Neuronal stem cell (in vitro differentiated cells): ENCODE measurements around the gene FMN1.

Experiments
- DNase-seq: peaks from one replicate; pipeline ENCODE4 v3.0.0-alpha.2; 2013; ENCODE audit warnings: low spot score
- H2AFZ ChIP-seq: one replicate; pipeline ENCODE4 v1.6.1; 2013; ENCODE audit warnings: mild to moderate bottlenecking, low read length, inconsistent platforms
- H2AK5ac ChIP-seq: 2 replicates; pipeline ENCODE4 v1.6.1; 2013; ENCODE audit warnings: low read depth, mild to moderate bottlenecking, inconsistent platforms, low read length, moderate library complexity, mixed read lengths
- H2BK120ac ChIP-seq: 2 replicates; pipeline ENCODE4 v1.6.1; 2013; ENCODE audit warnings: low read depth, mild to moderate bottlenecking, inconsistent platforms, low read length, moderate library complexity, mixed read lengths
- H2BK12ac ChIP-seq: one replicate; pipeline ENCODE4 v1.6.1; 2013; ENCODE audit warnings: low read length, inconsistent platforms
- H2BK15ac ChIP-seq: 2 replicates; pipeline ENCODE4 v1.6.1; 2013; ENCODE audit warnings: mild to moderate bottlenecking, low read length, inconsistent platforms, mixed read lengths
- H2BK5ac ChIP-seq: one replicate; pipeline ENCODE4 v1.6.1; 2013; ENCODE audit warnings: inconsistent platforms, mild to moderate bottlenecking, low read length, moderate library complexity
- H3K14ac ChIP-seq: one replicate; pipeline ENCODE4 v1.6.1; 2013; ENCODE audit warnings: low read length, inconsistent platforms
- H3K18ac ChIP-seq: 2 replicates; pipeline ENCODE4 v1.6.1; 2013; ENCODE audit warnings: low read length, inconsistent platforms
- H3K23ac ChIP-seq: 2 replicates; pipeline ENCODE4 v1.6.1; 2013; ENCODE audit warnings: low read depth, mild to moderate bottlenecking, mixed read lengths, low read length, inconsistent platforms; ENCODE audit not compliant: poor library complexity
- H3K27ac ChIP-seq: replicated peaks from 3 replicates; pipeline ENCODE4 v1.5.1; 2013; ENCODE audit warnings: low read length, inconsistent platforms
- H3K27me3 ChIP-seq, 3 experiments: 2 replicates each; pipeline ENCODE4 v1.6.1; 2013; ENCODE audit warnings: low read length in 3 of 3, mild to moderate bottlenecking in 2 of 3, inconsistent platforms in 1 of 3, low read depth in 1 of 3, mixed read lengths in 1 of 3, moderate library complexity in 1 of 3; ENCODE audit not compliant: control insufficient read depth in 3 of 3, insufficient read depth in 3 of 3
- H3K36me3 ChIP-seq, 2 donors: replicated peaks in 1 of 2; 2 replicates each; pipeline ENCODE4 v1.6.1; 2013; ENCODE audit warnings: low read length in 2 of 2; ENCODE audit not compliant: control insufficient read depth in 2 of 2, insufficient read depth in 2 of 2
- H3K4ac ChIP-seq: 2 replicates; pipeline ENCODE4 v1.6.1; 2013; ENCODE audit warnings: inconsistent platforms, mild to moderate bottlenecking, low read length, moderate library complexity
- H3K4me1 ChIP-seq, 2 donors: 1 replicate in 1 of 2; 2 replicates in 1 of 2; pipeline ENCODE4 v1.6.1; 2013; ENCODE audit warnings: low read length in 2 of 2, low read depth in 1 of 2; ENCODE audit not compliant: control insufficient read depth in 2 of 2, insufficient read depth in 1 of 2
- H3K4me2 ChIP-seq: one replicate; pipeline ENCODE4 v1.6.1; 2013; ENCODE audit warnings: mild to moderate bottlenecking, low read length, inconsistent platforms; ENCODE audit not compliant: insufficient read depth, poor library complexity, severe bottlenecking
- H3K4me3 ChIP-seq, 2 donors: 2 replicates each; pipeline ENCODE4 v1.5.1; 2013; ENCODE audit warnings: low read length in 2 of 2, mild to moderate bottlenecking in 2 of 2, inconsistent platforms in 1 of 2, moderate library complexity in 1 of 2
- H3K79me1 ChIP-seq: one replicate; pipeline ENCODE4 v1.6.1; 2013; ENCODE audit warnings: low read depth, mild to moderate bottlenecking, inconsistent platforms, low read length, moderate library complexity
- H3K9ac ChIP-seq: one replicate; pipeline ENCODE4 v1.6.1; 2013; ENCODE audit warnings: mild to moderate bottlenecking, low read depth, low read length, inconsistent platforms; ENCODE audit not compliant: poor library complexity
- H3K9me3 ChIP-seq, 2 donors: replicated peaks in 1 of 2; 2 replicates each; pipeline versions ENCODE3 to v1.6.1; 2013; ENCODE audit warnings: low read length in 2 of 2, mild to moderate bottlenecking in 2 of 2, inconsistent platforms in 1 of 2, low read depth in 1 of 2, mixed read lengths in 1 of 2, moderate library complexity in 1 of 2; ENCODE audit not compliant: control insufficient read depth in 2 of 2, insufficient read depth in 1 of 2
- H4K8ac ChIP-seq: one replicate; pipeline ENCODE4 v1.6.1; 2013; ENCODE audit warnings: low read depth, mild to moderate bottlenecking, inconsistent platforms, low read length, moderate library complexity
- H4K91ac ChIP-seq: one replicate; pipeline ENCODE4 v1.6.1; 2013; ENCODE audit warnings: low read length, low read depth, mild to moderate bottlenecking, inconsistent platforms; ENCODE audit not compliant: poor library complexity
- WGBS, 2 donors: extraction: QIAGEN DNeasy Blood & Tissue Kit; methylation state at CpG; one replicate each; pipeline ENCODE4 v1.1.7; 2013; ENCODE audit warnings: missing lambda C conversion rate in 2 of 2, mixed read lengths in 1 of 2; ENCODE audit not compliant: insufficient read length in 2 of 2, insufficient replicate concordance in 1 of 2; ENCODE audit errors: extremely low coverage in 2 of 2; 5-methylcytosine and 5-hydroxymethylcytosine counted together

The FMN1 gene

DNA sequence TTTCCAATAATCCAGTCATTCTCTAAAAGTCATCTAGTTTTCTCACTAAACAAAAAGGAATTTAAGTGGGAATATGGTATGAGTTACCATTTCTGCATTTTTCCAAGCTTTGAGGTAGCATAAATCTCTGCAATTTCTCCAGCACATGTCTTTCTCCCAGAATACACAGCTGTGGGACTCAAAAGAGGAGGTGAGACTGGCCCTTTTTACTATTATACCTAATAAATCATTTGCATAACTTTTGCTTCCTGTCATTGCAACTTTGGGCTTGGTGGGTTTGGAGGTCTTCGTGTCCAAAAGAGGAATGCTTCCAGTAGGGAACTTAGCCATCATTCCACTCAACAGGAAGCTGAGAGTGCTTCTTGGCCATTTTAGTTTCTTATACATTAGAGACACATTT, 94.8 kb downstream of the FMN1 start:
- peaks cover 0 to 3% of the 10 kb centered on the region in 2 donors for H3K4me1 ChIP-seq
- no peak overlapping the region for H3K18ac ChIP-seq
- no peak overlapping the region for H2BK120ac ChIP-seq
- no peak overlapping the region for H3K4me2 ChIP-seq
- H3K4ac ChIP-seq: no peak overlapping the region
- no peak overlapping the region for H4K8ac ChIP-seq
- no peak overlapping the region for H4K91ac ChIP-seq
- H3K27ac ChIP-seq: no peak overlapping the region
- no peak for DNase-seq
- H2BK15ac ChIP-seq: no peak overlapping the region
- H3K9ac ChIP-seq: no peak overlapping the region
- no peak overlapping the region for H2AFZ ChIP-seq
- H3K14ac ChIP-seq: no peak overlapping the region
- no peak overlapping the region for H3K4me3 ChIP-seq
- no peak overlapping the region for H2BK5ac ChIP-seq
- H2BK12ac ChIP-seq: no peak overlapping the region
- no peak overlapping the region for H2AK5ac ChIP-seq
- no peak overlapping the region for H3K23ac ChIP-seq
- no peaks in the 10 kb centered on the region for H3K27me3 ChIP-seq
- H3K79me1 ChIP-seq: no peaks in the 10 kb centered on the region
- no peaks in the 10 kb centered on the region for H3K36me3 ChIP-seq
- no peaks in the 10 kb centered on the region for H3K9me3 ChIP-seq
- WGBS, 2 donors: no CpG with 5 or more reads among the region's 1 CpG

DNA sequence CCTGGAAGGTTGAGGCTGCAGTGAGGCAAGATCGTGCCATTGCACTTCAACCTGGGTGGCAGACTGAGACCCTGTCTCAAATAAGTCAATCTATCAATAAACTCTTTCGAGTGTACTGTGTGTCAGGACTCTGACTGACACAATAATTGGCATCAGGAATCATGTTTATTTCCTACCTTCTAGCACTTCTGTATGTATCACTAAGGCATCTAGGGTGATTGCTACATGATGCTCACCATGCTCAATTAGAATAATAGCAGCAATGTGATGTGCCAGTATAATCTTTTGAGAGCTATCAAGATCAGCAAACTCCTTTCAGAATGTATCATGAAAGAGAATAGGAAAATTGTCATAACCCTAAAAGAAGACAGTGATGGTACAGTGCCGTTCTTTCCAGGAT, 95.3 kb downstream of the FMN1 start:
- Histone ChIP-seq H2AFZ (no peak overlapping the region), H3K27me3 (no peaks in the 10 kb centered on the region), H3K18ac (no peak overlapping the region), H3K4me2 (no peak overlapping the region), H2BK12ac (no peak overlapping the region), H3K4ac (no peak overlapping the region), H4K8ac (no peak overlapping the region), H2BK5ac (no peak overlapping the region), H3K4me3 (no peak overlapping the region), H2AK5ac (no peak overlapping the region), H2BK120ac (no peak overlapping the region), H3K4me1 (peaks cover 0 to 3% of the 10 kb centered on the region in 2 donors), H3K14ac (no peak overlapping the region), H3K23ac (no peak overlapping the region), H3K9me3 (no peaks in the 10 kb centered on the region), H3K79me1 (no peaks in the 10 kb centered on the region), H3K9ac (no peak overlapping the region), H3K36me3 (no peaks in the 10 kb centered on the region), H2BK15ac (no peak overlapping the region), H4K91ac (no peak overlapping the region), H3K27ac (no peak overlapping the region)
- no peak for DNase-seq
- WGBS, 2 donors: no CpG with 5 or more reads among the region's 3 CpGs

DNA sequence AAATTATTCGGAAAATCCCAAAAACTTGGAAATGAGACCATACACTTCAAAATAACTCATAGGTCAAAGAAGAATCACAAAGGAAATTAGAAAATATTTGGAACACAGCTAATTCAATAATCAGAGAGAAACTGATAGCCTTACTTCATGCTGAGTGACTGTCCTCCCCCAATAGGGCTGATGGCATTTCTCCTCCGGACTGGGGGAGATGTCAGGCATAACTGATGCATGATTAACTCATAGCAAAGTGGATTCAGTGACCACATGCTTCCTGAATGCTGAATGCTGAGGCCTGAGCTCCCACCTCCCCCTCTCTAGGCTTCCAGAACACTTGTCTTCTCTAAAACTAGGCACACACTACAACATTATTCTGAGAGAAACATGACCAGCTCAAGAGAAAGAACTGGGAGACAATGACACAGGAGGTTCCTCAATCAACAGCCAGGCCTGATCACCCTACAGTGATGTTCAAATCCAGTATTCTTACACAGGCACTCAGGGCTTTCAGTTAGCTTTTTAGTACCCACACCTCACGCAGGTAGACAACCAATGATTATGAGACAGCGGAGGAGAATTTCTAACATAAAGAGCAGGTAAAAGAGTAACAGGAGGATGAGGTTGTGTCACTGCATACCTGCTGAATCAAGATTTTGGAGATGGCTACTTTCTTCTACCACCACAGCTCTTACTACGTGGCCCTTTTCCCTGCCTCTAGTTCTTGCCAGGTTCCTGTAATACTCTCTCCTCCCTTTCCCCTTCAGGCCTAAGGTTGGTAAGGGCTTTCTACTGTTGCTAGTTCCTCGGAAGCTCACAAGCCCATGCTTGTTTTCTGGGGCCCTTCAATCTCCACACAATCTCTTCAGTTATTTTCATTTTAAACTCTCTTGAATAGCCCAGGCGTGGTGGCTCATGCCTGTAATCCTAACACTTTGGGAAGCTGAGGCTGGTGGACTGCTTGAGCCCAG, 96.1 kb downstream of the FMN1 start:
- Histone ChIP-seq H2BK5ac (no peak overlapping the region), H3K4me1 (peaks cover 0 to 3% of the 10 kb centered on the region in 2 donors), H4K91ac (no peak overlapping the region), H3K4ac (no peak overlapping the region), H3K14ac (no peak overlapping the region), H2AK5ac (no peak overlapping the region), H3K23ac (no peak overlapping the region), H2AFZ (peak overlapping the region; percentile 43), H2BK15ac (no peak overlapping the region), H3K4me2 (no peak overlapping the region), H4K8ac (no peak overlapping the region), H3K79me1 (no peaks in the 10 kb centered on the region), H3K9me3 (no peaks in the 10 kb centered on the region), H2BK12ac (no peak overlapping the region), H3K18ac (no peak overlapping the region), H3K36me3 (no peaks in the 10 kb centered on the region), H3K4me3 (no peak overlapping the region), H3K9ac (no peak overlapping the region), H2BK120ac (no peak overlapping the region), H3K27ac (no peak overlapping the region), H3K27me3 (no peaks in the 10 kb centered on the region)
- WGBS, 2 donors: no CpG with 5 or more reads among the region's 7 CpGs
- no peak for DNase-seq

DNA sequence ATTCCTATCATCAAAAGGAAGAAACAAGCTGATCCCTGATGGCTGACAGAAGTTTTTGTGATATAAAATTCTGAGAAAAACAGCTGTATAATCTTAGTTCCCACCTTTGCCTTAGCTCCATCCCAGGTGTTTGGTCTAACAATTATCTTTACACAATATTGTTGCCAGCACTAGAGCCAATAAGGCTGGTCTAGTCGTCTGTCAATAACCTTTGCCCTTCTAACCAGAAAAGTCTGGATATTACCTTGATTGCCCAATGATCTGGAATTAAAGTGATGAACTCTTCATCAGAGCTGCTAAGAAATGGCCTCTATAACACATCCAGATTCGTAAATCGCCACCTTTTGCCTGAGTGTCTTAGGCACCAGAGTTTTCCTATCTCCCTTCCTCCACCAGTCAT, 98.4 kb downstream of the FMN1 start:
- H3K79me1 ChIP-seq: no peaks in the 10 kb centered on the region
- WGBS, 2 donors: no CpG with 5 or more reads among the region's 3 CpGs
- no peak overlapping the region for H3K4me3 ChIP-seq
- DNase-seq: no peak
- H4K91ac ChIP-seq: no peak overlapping the region
- H2BK15ac ChIP-seq: no peak overlapping the region
- H3K27ac ChIP-seq: no peak overlapping the region
- no peak overlapping the region for H3K23ac ChIP-seq
- H2BK12ac ChIP-seq: no peak overlapping the region
- H3K4ac ChIP-seq: no peak overlapping the region
- H2BK5ac ChIP-seq: no peak overlapping the region
- no peak overlapping the region for H2AFZ ChIP-seq
- H3K9me3 ChIP-seq: no peaks in the 10 kb centered on the region
- no peak overlapping the region for H3K9ac ChIP-seq
- H4K8ac ChIP-seq: no peak overlapping the region
- H2BK120ac ChIP-seq: no peak overlapping the region
- no peaks in the 10 kb centered on the region for H3K27me3 ChIP-seq
- H3K4me1 ChIP-seq: peaks cover 0 to 3% of the 10 kb centered on the region in 2 donors
- no peak overlapping the region for H3K4me2 ChIP-seq
- H2AK5ac ChIP-seq: no peak overlapping the region
- H3K14ac ChIP-seq: no peak overlapping the region
- no peak overlapping the region for H3K18ac ChIP-seq
- no peaks in the 10 kb centered on the region for H3K36me3 ChIP-seq
